SK-N-DZ (cell line): ENCODE measurements around the gene ASPRV1. TPM values are rescaled to one million over a fixed set of nuclear protein-coding genes. Genes with fewer than 3 reads are reported as not detected.
"Not testable (repeated sequence)": the region's sequence is repeated elsewhere in the genome, so short reads cannot be mapped to it uniquely, and the experiment has no call there.

Source experiments
- DNase-seq: peaks from one replicate; pipeline ENCODE4 v3.0.0-alpha.2; 2015; ENCODE audit warnings: low spot score
- polyA plus RNA-seq, 2 experiments: library from polyadenylated mRNA; depleted of rRNA; stranded (reverse); fragments of >200 nt; gene quantifications; 2 replicates each; pipeline ENCODE4 v1.2.3, GENCODE V29; 2014

The ASPRV1 gene
- polyA plus RNA-seq (2014; cell fraction: cytosol; rRNA removed), result 0.29 and 1.3 TPM in 2 replicates
- 0.54 and 0.66 TPM in 2 replicates for polyA plus RNA-seq (2014; cell fraction: nucleus; rRNA removed)

- DNase-seq, result no peak
Measured at GRCh38 chr2:69961496-69961895, at the start of gene ASPRV1. Gene ASPRV1, minus strand, starts transcription at chr2:69961631. Its CDS starts 195 bp downstream, at chr2:69961436.

- no peak for DNase-seq
Measured at GRCh38 chr2:70010576-70011111, 49.2 kb upstream of the ASPRV1 start.

GRCh38 chr2:70009762-70010575, 48.5 kb upstream of the ASPRV1 start:
- no peak for DNase-seq

- DNase-seq, result no peak
Measured at GRCh38 chr2:70008290-70008689, 46.9 kb upstream of the ASPRV1 start.

GRCh38 chr2:70007151-70007550, 45.7 kb upstream of the ASPRV1 start:
- no peak for DNase-seq

- no peak for DNase-seq
Measured at GRCh38 chr2:70006447-70006784, 45.0 kb upstream of the ASPRV1 start.

- DNase-seq, result no peak
Measured at GRCh38 chr2:70005752-70006446, 44.5 kb upstream of the ASPRV1 start.

GRCh38 chr2:70005216-70005615, 43.8 kb upstream of the ASPRV1 start:
- no peak for DNase-seq

- no peak for DNase-seq
Measured at GRCh38 chr2:70003093-70003830, 41.8 kb upstream of the ASPRV1 start.

- DNase-seq, result no peak
Measured at GRCh38 chr2:70002241-70002899, 40.9 kb upstream of the ASPRV1 start.

GRCh38 chr2:70000529-70000928, 39.1 kb upstream of the ASPRV1 start:
- not testable (repeated sequence) for DNase-seq

- no peak for DNase-seq
Measured at GRCh38 chr2:69998761-69999160, 37.3 kb upstream of the ASPRV1 start.

GRCh38 chr2:69997015-69997830, 35.8 kb upstream of the ASPRV1 start:
- DNase-seq, result no peak

- no peak for DNase-seq
Measured at GRCh38 chr2:69995511-69995910, 34.1 kb upstream of the ASPRV1 start.

GRCh38 chr2:69994166-69994565, 32.7 kb upstream of the ASPRV1 start:
- DNase-seq, result no peak

- no peak for DNase-seq
Measured at GRCh38 chr2:69993708-69994107, 32.3 kb upstream of the ASPRV1 start.

GRCh38 chr2:69993048-69993565, 31.7 kb upstream of the ASPRV1 start:
- DNase-seq, result no peak

- peak; percentile 23 for DNase-seq
Measured at GRCh38 chr2:69992310-69993047, 31.0 kb upstream of the ASPRV1 start.

GRCh38 chr2:69989441-69990105, 28.1 kb upstream of the ASPRV1 start:
- no peak for DNase-seq
